ENCODE data around the gene CBX2.
A peak's percentile ranks its signal among the peaks of the same experiment; 100 is the strongest.

CBX2 gene

GRCh38 chr17:79794659-79795511, 16.9 kb downstream of the CBX2 start:
- Histone ChIP-seq H3K4me3 (ENCODE audit: low read length in 2 of 2) (no peak overlapping the region), H3K36me3 (ENCODE audit: control insufficient read depth in 2 of 2, insufficient read depth in 2 of 2, low read length in 2 of 2) (no peaks in the 10 kb centered on the region), H3K27ac (ENCODE audit: low read depth in 2 of 2, low read length in 2 of 2) (no peak overlapping the region), H3K27me3 (ENCODE audit: control insufficient read depth in 2 of 2, insufficient read depth in 2 of 2, low read length in 2 of 2) (peaks cover 40 to 58% of the 10 kb centered on the region in 2 donors), H3K9ac (ENCODE audit: low read depth in 1 of 2, low read length in 2 of 2) (no peak overlapping the region), H3K9me3 (ENCODE audit: control insufficient read depth in 2 of 2, low read length in 2 of 2) (no peaks in the 10 kb centered on the region), H3K4me1 (ENCODE audit: control insufficient read depth in 2 of 2, insufficient read depth in 2 of 2, low read length in 2 of 2) (peaks cover 26 to 29% of the 10 kb centered on the region in 2 donors)

GRCh38 chr17:79795795-79796443, 18.0 kb downstream of the CBX2 start:
- H3K4me3 ChIP-seq (ENCODE audit: low read length in 2 of 2) = peak overlapping the region; percentile 85 to 90
- no peaks in the 10 kb centered on the region for H3K9me3 ChIP-seq (ENCODE audit: control insufficient read depth in 2 of 2, low read length in 2 of 2)
- peaks cover 41 to 58% of the 10 kb centered on the region in 2 donors for H3K27me3 ChIP-seq (ENCODE audit: control insufficient read depth in 2 of 2, insufficient read depth in 2 of 2, low read length in 2 of 2)
- no peak overlapping the region for H3K27ac ChIP-seq (ENCODE audit: low read depth in 2 of 2, low read length in 2 of 2)
- H3K9ac ChIP-seq (ENCODE audit: low read depth in 1 of 2, low read length in 2 of 2) = peak overlapping the region in 1 of 2 donors; percentile 52
- H3K4me1 ChIP-seq (ENCODE audit: control insufficient read depth in 2 of 2, insufficient read depth in 2 of 2, low read length in 2 of 2) = peaks cover 31 to 35% of the 10 kb centered on the region in 2 donors
- H3K36me3 ChIP-seq (ENCODE audit: control insufficient read depth in 2 of 2, insufficient read depth in 2 of 2, low read length in 2 of 2) = no peaks in the 10 kb centered on the region

GRCh38 chr17:79796444-79796762, 18.5 kb downstream of the CBX2 start:
- Histone ChIP-seq H3K9me3 (ENCODE audit: control insufficient read depth in 2 of 2, low read length in 2 of 2) (no peaks in the 10 kb centered on the region), H3K4me1 (ENCODE audit: control insufficient read depth in 2 of 2, insufficient read depth in 2 of 2, low read length in 2 of 2) (peaks cover 32 to 38% of the 10 kb centered on the region in 2 donors), H3K27me3 (ENCODE audit: control insufficient read depth in 2 of 2, insufficient read depth in 2 of 2, low read length in 2 of 2) (peaks cover 42 to 56% of the 10 kb centered on the region in 2 donors), H3K9ac (ENCODE audit: low read depth in 1 of 2, low read length in 2 of 2) (peak overlapping the region; percentile 52 to 83), H3K36me3 (ENCODE audit: control insufficient read depth in 2 of 2, insufficient read depth in 2 of 2, low read length in 2 of 2) (no peaks in the 10 kb centered on the region), H3K27ac (ENCODE audit: low read depth in 2 of 2, low read length in 2 of 2) (peak overlapping the region; percentile 77 to 85), H3K4me3 (ENCODE audit: low read length in 2 of 2) (peak overlapping the region; percentile 85 to 90)

- H3K9ac ChIP-seq (ENCODE audit: low read depth in 1 of 2, low read length in 2 of 2) = peak within 1 kb of the TSS; percentile 65 to 83
Observed at GRCh38 chr17:79796763-79797491, 19.0 kb downstream of the CBX2 start, which contains the start of gene CBX8. CBX8 (minus strand) TSS chr17:79797077; CDS start chr17:79796998, 79 bp downstream.

GRCh38 chr17:79797492-79798298, 19.7 kb downstream of the CBX2 start:
- Histone ChIP-seq H3K27ac (ENCODE audit: low read depth in 2 of 2, low read length in 2 of 2) (no peak overlapping the region), H3K4me3 (ENCODE audit: low read length in 2 of 2) (peak overlapping the region; percentile 37 to 90), H3K9me3 (ENCODE audit: control insufficient read depth in 2 of 2, low read length in 2 of 2) (no peaks in the 10 kb centered on the region), H3K4me1 (ENCODE audit: control insufficient read depth in 2 of 2, insufficient read depth in 2 of 2, low read length in 2 of 2) (peaks cover 35 to 38% of the 10 kb centered on the region in 2 donors), H3K27me3 (ENCODE audit: control insufficient read depth in 2 of 2, insufficient read depth in 2 of 2, low read length in 2 of 2) (peaks cover 49 to 59% of the 10 kb centered on the region in 2 donors), H3K36me3 (ENCODE audit: control insufficient read depth in 2 of 2, insufficient read depth in 2 of 2, low read length in 2 of 2) (no peaks in the 10 kb centered on the region), H3K9ac (ENCODE audit: low read depth in 1 of 2, low read length in 2 of 2) (peak overlapping the region in 1 of 2 donors; percentile 23)

More at GRCh38 chr17:79796763-79797491, 19.0 kb downstream of the CBX2 start, which contains the start of gene CBX8:
- H3K9me3 ChIP-seq (ENCODE audit: control insufficient read depth in 2 of 2, low read length in 2 of 2) = no peaks in the 10 kb centered on the region
- H3K27me3 ChIP-seq (ENCODE audit: control insufficient read depth in 2 of 2, insufficient read depth in 2 of 2, low read length in 2 of 2) = peaks cover 43 to 56% of the 10 kb centered on the region in 2 donors
- H3K36me3 ChIP-seq (ENCODE audit: control insufficient read depth in 2 of 2, insufficient read depth in 2 of 2, low read length in 2 of 2) = no peaks in the 10 kb centered on the region
- peak within 1 kb of the TSS; percentile 77 to 85 for H3K27ac ChIP-seq (ENCODE audit: low read depth in 2 of 2, low read length in 2 of 2)
- H3K4me3 ChIP-seq (ENCODE audit: low read length in 2 of 2) = peak within 1 kb of the TSS; percentile 85 to 90
- H3K4me1 ChIP-seq (ENCODE audit: control insufficient read depth in 2 of 2, insufficient read depth in 2 of 2, low read length in 2 of 2) = peaks cover 35 to 40% of the 10 kb centered on the region in 2 donors

- Histone ChIP-seq H3K27me3 (ENCODE audit: control insufficient read depth in 2 of 2, insufficient read depth in 2 of 2, low read length in 2 of 2) (peaks cover 55 to 59% of the 10 kb centered on the region in 2 donors), H3K27ac (ENCODE audit: low read depth in 2 of 2, low read length in 2 of 2) (no peak overlapping the region), H3K4me3 (ENCODE audit: low read length in 2 of 2) (peak overlapping the region in 1 of 2 donors; percentile 26), H3K4me1 (ENCODE audit: control insufficient read depth in 2 of 2, insufficient read depth in 2 of 2, low read length in 2 of 2) (peaks cover 29 to 36% of the 10 kb centered on the region in 2 donors), H3K9ac (ENCODE audit: low read depth in 1 of 2, low read length in 2 of 2) (no peak overlapping the region), H3K36me3 (ENCODE audit: control insufficient read depth in 2 of 2, insufficient read depth in 2 of 2, low read length in 2 of 2) (no peaks in the 10 kb centered on the region), H3K9me3 (ENCODE audit: control insufficient read depth in 2 of 2, low read length in 2 of 2) (no peaks in the 10 kb centered on the region)
Observed at GRCh38 chr17:79798299-79799173, 20.6 kb downstream of the CBX2 start.

GRCh38 chr17:79799174-79799537, 21.2 kb downstream of the CBX2 start:
- Histone ChIP-seq H3K36me3 (ENCODE audit: control insufficient read depth in 2 of 2, insufficient read depth in 2 of 2, low read length in 2 of 2) (no peaks in the 10 kb centered on the region), H3K4me3 (ENCODE audit: low read length in 2 of 2) (no peak overlapping the region), H3K9ac (ENCODE audit: low read depth in 1 of 2, low read length in 2 of 2) (no peak overlapping the region), H3K9me3 (ENCODE audit: control insufficient read depth in 2 of 2, low read length in 2 of 2) (no peaks in the 10 kb centered on the region), H3K4me1 (ENCODE audit: control insufficient read depth in 2 of 2, insufficient read depth in 2 of 2, low read length in 2 of 2) (peaks cover 29 to 36% of the 10 kb centered on the region in 2 donors), H3K27me3 (ENCODE audit: control insufficient read depth in 2 of 2, insufficient read depth in 2 of 2, low read length in 2 of 2) (peaks cover 60% of the 10 kb centered on the region in 2 donors), H3K27ac (ENCODE audit: low read depth in 2 of 2, low read length in 2 of 2) (no peak overlapping the region)

GRCh38 chr17:79799538-79800324, 21.8 kb downstream of the CBX2 start:
- peaks cover 65 to 66% of the 10 kb centered on the region in 2 donors for H3K27me3 ChIP-seq (ENCODE audit: control insufficient read depth in 2 of 2, insufficient read depth in 2 of 2, low read length in 2 of 2)
- no peak overlapping the region for H3K27ac ChIP-seq (ENCODE audit: low read depth in 2 of 2, low read length in 2 of 2)
- no peaks in the 10 kb centered on the region for H3K36me3 ChIP-seq (ENCODE audit: control insufficient read depth in 2 of 2, insufficient read depth in 2 of 2, low read length in 2 of 2)
- no peak overlapping the region for H3K4me3 ChIP-seq (ENCODE audit: low read length in 2 of 2)
- H3K4me1 ChIP-seq (ENCODE audit: control insufficient read depth in 2 of 2, insufficient read depth in 2 of 2, low read length in 2 of 2) = peaks cover 29 to 37% of the 10 kb centered on the region in 2 donors
- no peaks in the 10 kb centered on the region for H3K9me3 ChIP-seq (ENCODE audit: control insufficient read depth in 2 of 2, low read length in 2 of 2)
- H3K9ac ChIP-seq (ENCODE audit: low read depth in 1 of 2, low read length in 2 of 2) = no peak overlapping the region
